ENCODE measurements around the gene TMEM63C. TPM values are rescaled to one million over a fixed set of nuclear protein-coding genes. Genes with fewer than 3 reads are reported as not detected.

TMEM63C gene
- total and polyA plus RNA-seq, 11 donors, result 0.01 to 4.0 (median 1.7) TPM; not detected in 1

GRCh38 chr14:77225254-77225653 is 43.7 kb downstream of the TMEM63C start:
- peaks cover 0 to 3% (median 0%) of the 10 kb centered on the region in 9 donors for H3K27me3 ChIP-seq
- intact Hi-C loops (cut with DNase I), result no loop called here
- TF ChIP-seq CTCF (IDR thresholded peaks at IDR 0.05), result no peak
- no peak for TF ChIP-seq POLR2A (IDR thresholded peaks at IDR 0.05)
- no peak overlapping the region for H3K4me3 ChIP-seq
- no peaks in the 10 kb centered on the region for H3K9me3 ChIP-seq
- H3K4me1 ChIP-seq, result no peaks in the 10 kb centered on the region
- WGBS, 4 donors, result 65 to 71% (median 68%) methylated on average over 12 of the region's 12 CpGs
- no peaks in the 10 kb centered on the region for H3K36me3 ChIP-seq
- no peak for ATAC-seq
- DNase-seq, result no peak
- no peak overlapping the region for H3K27ac ChIP-seq

- H3K4me3 ChIP-seq, result no peak overlapping the region
- H3K27ac ChIP-seq, result no peak overlapping the region
- peaks cover 0 to 4% (median 0%) of the 10 kb centered on the region in 12 donors for H3K9me3 ChIP-seq
- no peak for ATAC-seq
- 78 to 87% (median 84%) methylated on average over 14 of the region's 14 CpGs for WGBS, 4 donors
- H3K36me3 ChIP-seq, result no peaks in the 10 kb centered on the region
- no peak for DNase-seq
- no peaks in the 10 kb centered on the region for H3K27me3 ChIP-seq
- intact Hi-C loops (cut with DNase I), result no loop called here
- TF ChIP-seq POLR2A (IDR thresholded peaks at IDR 0.05) (no peak), CTCF (IDR thresholded peaks at IDR 0.05) (no peak)
- H3K4me1 ChIP-seq, result no peaks in the 10 kb centered on the region
Measured at GRCh38 chr14:77225892-77226557, 44.4 kb downstream of the TMEM63C start.

- Histone ChIP-seq H3K4me1 (no peaks in the 10 kb centered on the region), H3K4me3 (no peak overlapping the region), H3K36me3 (no peaks in the 10 kb centered on the region), H3K27me3 (no peaks in the 10 kb centered on the region), H3K27ac (no peak overlapping the region), H3K9me3 (peaks cover 0 to 5% (median 0%) of the 10 kb centered on the region in 12 donors)
- DNase-seq, result no peak
- no peak for ATAC-seq
- intact Hi-C loops (cut with DNase I), result no loop called here
- TF ChIP-seq CTCF (IDR thresholded peaks at IDR 0.05), result no peak
- no peak for TF ChIP-seq POLR2A (IDR thresholded peaks at IDR 0.05)
- WGBS, 4 donors, result 48 to 72% (median 60%) methylated on average over 6 of the region's 6 CpGs
Measured at GRCh38 chr14:77228056-77228455, 46.5 kb downstream of the TMEM63C start.

- Histone ChIP-seq H3K4me1 (no peaks in the 10 kb centered on the region), H3K27me3 (no peaks in the 10 kb centered on the region), H3K4me3 (no peak overlapping the region), H3K9me3 (peaks cover 0 to 5% (median 0%) of the 10 kb centered on the region in 12 donors), H3K27ac (no peak overlapping the region), H3K36me3 (no peaks in the 10 kb centered on the region)
- 54 to 81% (median 71%) methylated on average over 2 of the region's 2 CpGs for whole genome bisulfite sequencing, 4 donors
- DNase-seq (no peak), ATAC-seq (no peak)
- TF ChIP-seq CTCF (IDR thresholded peaks at IDR 0.05) (no peak), POLR2A (IDR thresholded peaks at IDR 0.05) (no peak)
- intact Hi-C loops (cut with DNase I), result no loop called here
Measured at GRCh38 chr14:77230914-77231313, 49.3 kb downstream of the TMEM63C start.
